SU-DHL-6 (cell line): ENCODE measurements around the gene SLC7A6.

Experiments
- H2AFZ ChIP-seq: fragments of 200-600 bp; sonication (generic); 2 replicates; pipeline ENCODE4 v1.6.1; 2014; ENCODE audit warnings: low read depth, mild to moderate bottlenecking, moderate library complexity, mixed read lengths, antibody characterized with exemption, low read length; ENCODE audit not compliant: severe bottlenecking
- H3F3A ChIP-seq: fragments of 200-600 bp; shearing (Covaris generic); 2 replicates; pipeline ENCODE4 v1.6.0; 2016; ENCODE audit warnings: antibody characterized with exemption, mild to moderate bottlenecking; ENCODE audit not compliant: insufficient read depth
- H3K27ac ChIP-seq: fragments of 200-600 bp; sonication (generic); 2 replicates; pipeline ENCODE4 v1.5.1; 2016; ENCODE audit warnings: low read depth, mild to moderate bottlenecking, low read length, moderate library complexity, mixed read lengths
- H3K27me3 ChIP-seq: fragments of 200-600 bp; sonication (generic), shearing (Covaris generic); 2 replicates; pipeline ENCODE4 v1.6.0; 2014; ENCODE audit warnings: mild to moderate bottlenecking, low read length
- H3K36me3 ChIP-seq: fragments of 200-600 bp; sonication (generic); 2 replicates; pipeline ENCODE4 v1.6.1; 2014; ENCODE audit warnings: mild to moderate bottlenecking, low read length, mixed read lengths
- H3K4me2 ChIP-seq: fragments of 300-600, 200-600 bp; shearing (Covaris generic), sonication (generic); 2 replicates; pipeline ENCODE4 v1.6.0; 2014; ENCODE audit warnings: low read length, low read depth, mild to moderate bottlenecking; ENCODE audit not compliant: poor library complexity, severe bottlenecking
- H3K4me3 ChIP-seq: fragments of 200-600 bp; sonication (generic); 2 replicates; pipeline ENCODE4 v1.5.1; 2014; ENCODE audit warnings: antibody characterized with exemption, low read length, mild to moderate bottlenecking, mixed read lengths; ENCODE audit not compliant: insufficient read depth, poor library complexity, severe bottlenecking
- H3K79me2 ChIP-seq: fragments of 200-600 bp; sonication (generic); 2 replicates; pipeline ENCODE4 v1.6.1; 2014; ENCODE audit warnings: mild to moderate bottlenecking, low read length, moderate library complexity; ENCODE audit not compliant: insufficient read depth
- H3K9ac ChIP-seq: fragments of 200-600 bp; sonication (generic); 2 replicates; pipeline ENCODE4 v1.7.0; 2014; ENCODE audit warnings: mild to moderate bottlenecking, low read length
- H3K9me2 ChIP-seq: fragments of 200-600 bp; sonication (generic); replicated peaks from 2 replicates; pipeline ENCODE4 v1.6.1; 2014; ENCODE audit warnings: low read length; ENCODE audit not compliant: insufficient read depth
- H3K9me3 ChIP-seq: fragments of 200-600 bp; sonication (generic); 2 replicates; pipeline ENCODE4 v1.6.1; 2014; ENCODE audit warnings: low read length, mixed read lengths; ENCODE audit not compliant: insufficient read depth
- H4K20me1 ChIP-seq: fragments of 200-600 bp; sonication (generic); 2 replicates; pipeline ENCODE4 v1.6.1; 2014; ENCODE audit warnings: low read depth, mild to moderate bottlenecking, antibody characterized with exemption, low read length, moderate library complexity, mixed read lengths
- CTCF ChIP-seq: fragments of 200-600 bp; sonication (generic); IDR thresholded peaks from one replicate; pipeline ENCODE4 v1.5.1; 2017; ENCODE audit warnings: antibody characterized with exemption, mild to moderate bottlenecking, low read length, moderate library complexity; ENCODE audit not compliant: insufficient read depth, poor library complexity, severe bottlenecking
- EZH2phosphoT487 ChIP-seq: fragments of 200-600 bp; sonication (generic), shearing (Covaris generic); conservative IDR thresholded peaks from 2 replicates; pipeline ENCODE4 v1.6.1; 2018; ENCODE audit warnings: mild to moderate bottlenecking, antibody characterized with exemption, low read length, moderate library complexity, mixed read lengths

The SLC7A6 gene

GRCh38 chr16:68299571-68300453 is 35.5 kb downstream of the SLC7A6 start:
- no peak overlapping the region for H3K4me3 ChIP-seq
- no peak overlapping the region for H3K4me2 ChIP-seq
- H3K36me3 ChIP-seq = peaks cover 30% of the 10 kb centered on the region
- no peaks in the 10 kb centered on the region for H3K9me2 ChIP-seq
- H3K9ac ChIP-seq = no peak overlapping the region
- TF ChIP-seq CTCF (no peak), EZH2phosphoT487 (no peak)
- H3K27me3 ChIP-seq = no peaks in the 10 kb centered on the region
- H3K79me2 ChIP-seq = 0 out of 2 replicates have a peak, but pooled peaks cover 1% of the 10 kb centered on the region
- no peak overlapping the region for H3K27ac ChIP-seq
- no peak overlapping the region for H2AFZ ChIP-seq
- peaks cover 15% of the 10 kb centered on the region for H3F3A ChIP-seq
- H3K9me3 ChIP-seq = no peaks in the 10 kb centered on the region
- no peaks in the 10 kb centered on the region for H4K20me1 ChIP-seq

GRCh38 chr16:68300734-68301459 is 36.6 kb downstream of the SLC7A6 start:
- Histone ChIP-seq H3K9ac (no peak overlapping the region), H3K9me3 (no peaks in the 10 kb centered on the region), H3K27ac (no peak overlapping the region), H3K4me3 (no peak overlapping the region), H3K27me3 (no peaks in the 10 kb centered on the region), H3K4me2 (no peak overlapping the region), H3K9me2 (no peaks in the 10 kb centered on the region), H4K20me1 (no peaks in the 10 kb centered on the region), H3K79me2 (peaks cover 10% of the 10 kb centered on the region; the same call in 1 of the 2 replicates), H2AFZ (no peak overlapping the region), H3F3A (peaks cover 15% of the 10 kb centered on the region), H3K36me3 (peaks cover 31% of the 10 kb centered on the region; the same call in 1 of the 2 replicates)
- TF ChIP-seq CTCF (no peak), EZH2phosphoT487 (no peak)

GRCh38 chr16:68306633-68307032 is 42.3 kb downstream of the SLC7A6 start:
- no peak overlapping the region for H3K4me2 ChIP-seq
- TF ChIP-seq EZH2phosphoT487 = no peak
- no peak for TF ChIP-seq CTCF
- H3K79me2 ChIP-seq = peaks cover 53% of the 10 kb centered on the region

More at GRCh38 chr16:68306633-68307032, 42.3 kb downstream of the SLC7A6 start:
- Histone ChIP-seq H3K4me3 (no peak overlapping the region), H2AFZ (no peak overlapping the region), H3K9ac (no peak overlapping the region), H3K27me3 (no peaks in the 10 kb centered on the region), H3K9me3 (no peaks in the 10 kb centered on the region), H3K36me3 (peaks cover 29% of the 10 kb centered on the region; the same call in 1 of the 2 replicates), H4K20me1 (no peaks in the 10 kb centered on the region), H3K9me2 (no peaks in the 10 kb centered on the region), H3F3A (peaks cover 11% of the 10 kb centered on the region), H3K27ac (no peak overlapping the region)
